ENCODE results near the gene NFASC. TPM values are rescaled to one million over a fixed set of nuclear protein-coding genes. Genes with fewer than 3 reads are reported as not detected.

The NFASC gene
- total and polyA plus RNA-seq, 7 donors: 0.46 to 105 (median 17.6) TPM

- peak overlapping the region in 2 of 4 donors; percentile 2 to 8 for H3K27ac ChIP-seq
- TF ChIP-seq CTCF (IDR thresholded peaks at IDR 0.05): no peak
- no peak for TF ChIP-seq EP300 (IDR thresholded peaks at IDR 0.05)
- no peak for TF ChIP-seq POLR2A (IDR thresholded peaks at IDR 0.05)
- TF ChIP-seq POLR2AphosphoS5 (IDR thresholded peaks at IDR 0.05): no peak
- no peak for DNase-seq
- peaks cover 0 to 28% (median 3%) of the 10 kb centered on the region in 4 donors for H3K4me1 ChIP-seq
- intact Hi-C loops (cut with DNase I): no loop called here
- H3K4me3 ChIP-seq: no peak overlapping the region
- WGBS, 2 donors: 65 to 77% methylated on average over 1 of the region's 1 CpG
- H3K36me3 ChIP-seq: no peaks in the 10 kb centered on the region
- H3K27me3 ChIP-seq: no peaks in the 10 kb centered on the region
- H3K9me3 ChIP-seq: no peaks in the 10 kb centered on the region
Observed at GRCh38 chr1:204894606-204895005, 23.9 kb downstream of the NFASC start.

- DNase-seq: no peak
- TF ChIP-seq POLR2A (IDR thresholded peaks at IDR 0.05) (no peak), POLR2AphosphoS5 (IDR thresholded peaks at IDR 0.05) (no peak), CTCF (IDR thresholded peaks at IDR 0.05) (no peak), EP300 (IDR thresholded peaks at IDR 0.05) (no peak)
- Histone ChIP-seq H3K27ac (no peak overlapping the region), H3K4me1 (peaks cover 0 to 28% (median 2%) of the 10 kb centered on the region in 4 donors), H3K36me3 (no peaks in the 10 kb centered on the region), H3K4me3 (no peak overlapping the region), H3K9me3 (no peaks in the 10 kb centered on the region), H3K27me3 (no peaks in the 10 kb centered on the region)
- WGBS, 2 donors: 86 to 92% methylated on average over 6 of the region's 6 CpGs
- intact Hi-C loops (cut with DNase I): no loop called here
Observed at GRCh38 chr1:204896023-204896422, 25.4 kb downstream of the NFASC start.

GRCh38 chr1:204896787-204897469 is 26.3 kb downstream of the NFASC start:
- TF ChIP-seq POLR2A (IDR thresholded peaks at IDR 0.05) (no peak), EP300 (IDR thresholded peaks at IDR 0.05) (no peak), CTCF (IDR thresholded peaks at IDR 0.05) (no peak), POLR2AphosphoS5 (IDR thresholded peaks at IDR 0.05) (no peak)
- H3K36me3 ChIP-seq: no peaks in the 10 kb centered on the region
- intact Hi-C loops (cut with DNase I): no loop called here
- no peaks in the 10 kb centered on the region for H3K27me3 ChIP-seq
- peaks cover 0 to 20% (median 2%) of the 10 kb centered on the region in 4 donors for H3K4me1 ChIP-seq
- WGBS, 2 donors: 87 to 91% methylated on average over 5 of the region's 5 CpGs
- no peak for DNase-seq
- no peak overlapping the region for H3K27ac ChIP-seq
- no peaks in the 10 kb centered on the region for H3K9me3 ChIP-seq
- H3K4me3 ChIP-seq: no peak overlapping the region

GRCh38 chr1:204900721-204901120 is 30.1 kb downstream of the NFASC start:
- peak overlapping the region in 1 of 4 donors; percentile 6 for H3K27ac ChIP-seq
- no peaks in the 10 kb centered on the region for H3K4me1 ChIP-seq
- H3K4me3 ChIP-seq: no peak overlapping the region
- intact Hi-C loops (cut with DNase I): no loop called here
- TF ChIP-seq POLR2AphosphoS5 (IDR thresholded peaks at IDR 0.05) (no peak), CTCF (IDR thresholded peaks at IDR 0.05) (no peak), EP300 (IDR thresholded peaks at IDR 0.05) (no peak)
- 89 to 94% methylated on average over 2 of the region's 2 CpGs for WGBS, 2 donors
- no peaks in the 10 kb centered on the region for H3K27me3 ChIP-seq
- no peaks in the 10 kb centered on the region for H3K36me3 ChIP-seq
- no peak for DNase-seq
- no peaks in the 10 kb centered on the region for H3K9me3 ChIP-seq

GRCh38 chr1:204902671-204903070 is 32.0 kb downstream of the NFASC start:
- WGBS, 2 donors: 75 to 80% methylated on average over 6 of the region's 6 CpGs
- intact Hi-C loops (cut with DNase I): no loop called here
- Histone ChIP-seq H3K4me1 (peaks cover 0 to 4% (median 0%) of the 10 kb centered on the region in 4 donors), H3K27ac (no peak overlapping the region), H3K36me3 (no peaks in the 10 kb centered on the region), H3K27me3 (no peaks in the 10 kb centered on the region), H3K4me3 (no peak overlapping the region), H3K9me3 (no peaks in the 10 kb centered on the region)
- TF ChIP-seq POLR2AphosphoS5 (IDR thresholded peaks at IDR 0.05) (no peak), EP300 (IDR thresholded peaks at IDR 0.05) (no peak), CTCF (IDR thresholded peaks at IDR 0.05) (no peak), POLR2A (IDR thresholded peaks at IDR 0.05) (no peak)
- DNase-seq: no peak

All from sigmoid colon (tissue), 7 donors.